Renal pelvis (tissue), 4 donors: ENCODE data around the gene LRRK2. TPM values are rescaled to one million over a fixed set of nuclear protein-coding genes. Genes with fewer than 3 reads are reported as not detected.

Source experiments
- DNase-seq: peaks from one replicate; pipeline ENCODE4 v3.0.0-alpha.2; 2013
- polyA plus RNA-seq, 3 donors: library from polyadenylated mRNA; unstranded; fragments of 120-200 nt; gene quantifications; one replicate each; pipeline ENCODE4 v1.2.1, GENCODE V29; 2013; ENCODE audit not compliant: insufficient read length in 3 of 3

The LRRK2 gene
- polyA plus RNA-seq, 3 donors, result 23.0 to 34.2 (median 30.3) TPM

GRCh38 chr12:40393026-40393425 lies 168.2 kb downstream of the LRRK2 start:
- DNase-seq, result no peak

DNA sequence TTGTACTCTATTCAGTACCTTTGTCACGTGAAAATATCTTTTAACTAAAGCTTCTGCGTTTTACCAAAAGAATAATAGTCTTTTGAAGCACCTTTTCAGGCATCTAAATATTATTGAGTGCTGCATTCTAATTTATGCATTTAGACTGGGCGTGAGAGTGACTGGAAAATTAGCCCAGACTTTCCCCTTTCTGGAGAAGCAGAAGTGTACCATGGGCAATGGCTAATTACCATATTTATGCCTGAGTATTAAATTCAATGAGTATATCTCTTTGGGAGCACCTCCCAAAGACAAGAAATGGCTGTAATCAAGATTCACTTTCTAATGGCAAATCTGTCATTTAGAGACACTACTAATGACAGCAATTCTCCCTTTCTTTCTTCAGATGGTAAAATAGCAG lies 174.9 kb downstream of the LRRK2 start:
- no peak for DNase-seq

- DNase-seq, result no peak
These were observed 180.6 kb downstream of the LRRK2 start for GRCh38 chr12:40405419-40405818.

Other genes with a start within 250 kb of the LRRK2 start
- 10 to 100 TPM; 10.7 to 11.7 (median 11.6) TPM for gene SLC2A13, start 118.9 kb upstream of the LRRK2 start, polyA plus RNA-seq